Right lobe of liver (tissue), 4 donors: ENCODE measurements around the gene THAP7.

Experiments used
- POLR2A ChIP-seq: fragments of 450-650 bp; IDR thresholded peaks from one replicate; pipeline ENCODE4 v1.6.1; 2017; ENCODE audit warnings: antibody characterized with exemption, mild to moderate bottlenecking
- TF ChIP-seq, protein P1 (sequence below), 4 donors: fragments of 200-600 bp in 3 of 4; fragments of 450-650 bp in 1 of 4; IDR thresholded peaks; one replicate each; pipeline versions ENCODE4 v1.5.1 to v1.8.0; 2016 to 2022; ENCODE audit warnings: antibody characterized with exemption in 4 of 4, mild to moderate bottlenecking in 2 of 4
- donor health status: DM: no; HTN: no; CAD: no.
- donor health status: DM: no; HTN: no; CAD: no.
- donor health status: DM: no; HTN: yes; CAD: no.

DNA sequence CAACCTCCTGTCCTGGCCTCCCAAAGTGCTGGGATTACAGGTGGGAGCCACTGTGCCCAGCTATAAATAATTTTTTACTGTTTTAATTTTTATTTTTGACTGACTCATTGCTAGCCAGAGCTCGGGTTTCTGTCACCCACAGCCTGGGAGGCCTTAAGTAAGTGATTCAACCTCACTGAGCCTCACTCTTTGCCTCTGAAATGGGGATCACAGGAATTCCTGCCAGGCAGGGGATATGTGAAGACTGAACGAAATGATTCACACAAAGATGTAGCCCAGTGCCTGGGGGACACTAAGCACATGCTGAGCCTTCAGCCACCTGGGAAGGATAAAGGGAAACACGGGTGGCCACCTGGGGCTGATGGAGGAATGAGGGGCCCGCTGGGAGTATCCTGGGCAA, 40.0 kb upstream of the THAP7 start:
- TF ChIP-seq, protein P1, sequence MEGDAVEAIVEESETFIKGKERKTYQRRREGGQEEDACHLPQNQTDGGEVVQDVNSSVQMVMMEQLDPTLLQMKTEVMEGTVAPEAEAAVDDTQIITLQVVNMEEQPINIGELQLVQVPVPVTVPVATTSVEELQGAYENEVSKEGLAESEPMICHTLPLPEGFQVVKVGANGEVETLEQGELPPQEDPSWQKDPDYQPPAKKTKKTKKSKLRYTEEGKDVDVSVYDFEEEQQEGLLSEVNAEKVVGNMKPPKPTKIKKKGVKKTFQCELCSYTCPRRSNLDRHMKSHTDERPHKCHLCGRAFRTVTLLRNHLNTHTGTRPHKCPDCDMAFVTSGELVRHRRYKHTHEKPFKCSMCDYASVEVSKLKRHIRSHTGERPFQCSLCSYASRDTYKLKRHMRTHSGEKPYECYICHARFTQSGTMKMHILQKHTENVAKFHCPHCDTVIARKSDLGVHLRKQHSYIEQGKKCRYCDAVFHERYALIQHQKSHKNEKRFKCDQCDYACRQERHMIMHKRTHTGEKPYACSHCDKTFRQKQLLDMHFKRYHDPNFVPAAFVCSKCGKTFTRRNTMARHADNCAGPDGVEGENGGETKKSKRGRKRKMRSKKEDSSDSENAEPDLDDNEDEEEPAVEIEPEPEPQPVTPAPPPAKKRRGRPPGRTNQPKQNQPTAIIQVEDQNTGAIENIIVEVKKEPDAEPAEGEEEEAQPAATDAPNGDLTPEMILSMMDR (IDR thresholded peaks at IDR 0.05): no peak
- no peak for TF ChIP-seq POLR2A
